HEK293 (cell line): Measurements from ENCODE around the gene PBX2.
A peak's percentile ranks its signal among the peaks of the same experiment; 100 is the strongest.

Experiments used
- CTCF ChIA-PET: fragments of 350-600 bp; formaldehyde crosslinking; extraction: SDS; loops from one replicate; lab custom pipeline; 2021; ENCODE audit warnings: antibody characterized with exemption; lab: Yijun Ruan, JAX
- POLR2A ChIA-PET: fragments of 300-600 bp; formaldehyde crosslinking; extraction: SDS; loops from one replicate; lab custom pipeline; 2020; ENCODE audit warnings: antibody characterized with exemption, inconsistent platforms; lab: Yijun Ruan, JAX
- H3K27ac ChIP-seq: fragments of 200-500 bp; sonication (Bioruptor generic); 2 replicates; pipeline ENCODE4 v1.5.1; 2014; ENCODE audit warnings: low read depth, low read length, control low read depth, inconsistent platforms; ENCODE audit errors: extremely low read depth
- H3K36me3 ChIP-seq, 2 experiments: fragments of 200-500 bp in 1 of 2; sonication (Bioruptor generic) in 1 of 2; 1 replicate in 1 of 2; 2 replicates in 1 of 2; pipeline ENCODE4 v1.5.1; 2014 to 2017; ENCODE audit warnings: inconsistent platforms in 2 of 2, low read length in 2 of 2; ENCODE audit not compliant: control insufficient read depth in 2 of 2, insufficient read depth in 1 of 2
- H3K4me1 ChIP-seq: fragments of 200-500 bp; sonication (Bioruptor generic); 2 replicates; pipeline ENCODE4 v1.5.1; 2014; ENCODE audit warnings: mild to moderate bottlenecking, low read length, inconsistent platforms; ENCODE audit not compliant: control insufficient read depth, insufficient read depth
- H3K4me3 ChIP-seq: 2 replicates; pipeline ENCODE4 v1.5.1; 2011; ENCODE audit warnings: low read depth, mild to moderate bottlenecking, control low read depth, low read length, moderate library complexity
- H3K9me3 ChIP-seq: fragments of 200-500 bp; sonication (Bioruptor generic); 2 replicates; pipeline ENCODE4 v1.5.1; 2014; ENCODE audit warnings: low read depth, low read length, inconsistent platforms; ENCODE audit not compliant: control insufficient read depth, insufficient read depth
- GLIS2 ChIP-seq: fragments of 450-650 bp; formaldehyde crosslinking; IDR thresholded peaks from 2 replicates; pipeline ENCODE4 v1.5.1; 2016; ENCODE audit warnings: missing biosample characterization, missing genetic modification characterization
- IKZF3 ChIP-seq: fragments of 450-650 bp; IDR thresholded peaks from 2 replicates; pipeline ENCODE4 v1.5.0; 2018; ENCODE audit warnings: missing biosample characterization, mild to moderate bottlenecking, missing genetic modification characterization, moderate library complexity
- KLF7 ChIP-seq: fragments of 450-650 bp; formaldehyde crosslinking; IDR thresholded peaks from 2 replicates; pipeline ENCODE4 v1.5.1; 2016; ENCODE audit warnings: missing biosample characterization, missing genetic modification characterization, borderline replicate concordance
- KLF9 ChIP-seq: fragments of 450-650 bp; formaldehyde crosslinking; IDR thresholded peaks from 2 replicates; pipeline ENCODE4 v1.5.1; 2016; ENCODE audit warnings: missing biosample characterization, missing genetic modification characterization, low read depth
- PATZ1 ChIP-seq: fragments of 450-650 bp; formaldehyde crosslinking; IDR thresholded peaks from 2 replicates; pipeline ENCODE4 v1.5.1; 2016; ENCODE audit warnings: missing biosample characterization, missing genetic modification characterization
- RBAK ChIP-seq: fragments of 450-650 bp; formaldehyde crosslinking; IDR thresholded peaks from 2 replicates; pipeline ENCODE4 v1.5.1; 2016; ENCODE audit warnings: missing biosample characterization, missing genetic modification characterization
- SCRT2 ChIP-seq: fragments of 450-650 bp; formaldehyde crosslinking; IDR thresholded peaks from 2 replicates; pipeline ENCODE4 v1.5.1; 2016; ENCODE audit warnings: missing biosample characterization, missing genetic modification characterization
- YY2 ChIP-seq: fragments of 450-650 bp; formaldehyde crosslinking; IDR thresholded peaks from 2 replicates; pipeline ENCODE4 v1.5.1; 2016; ENCODE audit warnings: missing biosample characterization, missing genetic modification characterization
- ZBTB1 ChIP-seq: fragments of 450-650 bp; formaldehyde crosslinking; IDR thresholded peaks from 2 replicates; pipeline ENCODE4 v1.5.1; 2016; ENCODE audit warnings: missing biosample characterization, missing genetic modification characterization
- ZBTB26 ChIP-seq: fragments of 450-650 bp; formaldehyde crosslinking; optimal IDR thresholded peaks from 2 replicates; pipeline ENCODE3; 2016; ENCODE audit warnings: missing biosample characterization, mild to moderate bottlenecking, missing genetic modification characterization
- ZFHX2 ChIP-seq: fragments of 450-650 bp; formaldehyde crosslinking; conservative IDR thresholded peaks from 2 replicates; pipeline ENCODE4 v1.5.1; 2016; ENCODE audit warnings: missing biosample characterization, missing genetic modification characterization
- ZNF10 ChIP-seq: fragments of 450-650 bp; formaldehyde crosslinking; IDR thresholded peaks from 2 replicates; pipeline ENCODE4 v1.5.1; 2017; ENCODE audit warnings: missing biosample characterization, missing genetic modification characterization
- ZNF121 ChIP-seq: fragments of 450-650 bp; formaldehyde crosslinking; IDR thresholded peaks from 2 replicates; pipeline ENCODE4 v1.5.1; 2016; ENCODE audit warnings: missing biosample characterization, missing genetic modification characterization
- ZNF223 ChIP-seq: fragments of 450-650 bp; formaldehyde crosslinking; IDR thresholded peaks from 2 replicates; pipeline ENCODE4 v1.5.1; 2016; ENCODE audit warnings: missing biosample characterization, missing genetic modification characterization
- ZNF248 ChIP-seq: fragments of 450-650 bp; formaldehyde crosslinking; IDR thresholded peaks from 2 replicates; pipeline ENCODE4 v1.5.1; 2017; ENCODE audit warnings: missing biosample characterization, missing genetic modification characterization
- ZNF341 ChIP-seq: fragments of 450-650 bp; formaldehyde crosslinking; IDR thresholded peaks from 2 replicates; pipeline ENCODE4; 2016; ENCODE audit warnings: low read depth, missing biosample characterization, missing genetic modification characterization
- ZNF366 ChIP-seq: fragments of 450-650 bp; formaldehyde crosslinking; conservative IDR thresholded peaks from 2 replicates; pipeline ENCODE4 v1.5.1; 2016; ENCODE audit warnings: missing biosample characterization, missing genetic modification characterization
- ZNF37A ChIP-seq: fragments of 450-650 bp; IDR thresholded peaks from 2 replicates; pipeline ENCODE4 v1.5.1; 2018; ENCODE audit warnings: missing biosample characterization, missing genetic modification characterization
- ZNF391 ChIP-seq: fragments of 450-650 bp; formaldehyde crosslinking; IDR thresholded peaks from 2 replicates; pipeline ENCODE4 v1.5.1; 2016; ENCODE audit warnings: low read depth, missing biosample characterization, missing genetic modification characterization, borderline replicate concordance
- ZNF394 ChIP-seq: fragments of 450-650 bp; formaldehyde crosslinking; IDR thresholded peaks from 2 replicates; pipeline ENCODE4 v1.5.1; 2016; ENCODE audit warnings: missing biosample characterization, missing genetic modification characterization, mild to moderate bottlenecking, moderate library complexity, borderline replicate concordance
- ZNF530 ChIP-seq: fragments of 450-650 bp; formaldehyde crosslinking; IDR thresholded peaks from 2 replicates; pipeline ENCODE4 v1.5.1; 2016; ENCODE audit warnings: low read depth, missing biosample characterization, missing genetic modification characterization
- ZNF623 ChIP-seq: fragments of 450-650 bp; formaldehyde crosslinking; IDR thresholded peaks from 2 replicates; pipeline ENCODE4 v1.5.1; 2016; ENCODE audit warnings: missing biosample characterization, missing genetic modification characterization
- ZNF624 ChIP-seq: fragments of 450-650 bp; formaldehyde crosslinking; IDR thresholded peaks from 2 replicates; pipeline ENCODE4 v1.5.1; 2017; ENCODE audit warnings: missing biosample characterization, missing genetic modification characterization
- ZNF626 ChIP-seq: fragments of 450-650 bp; sonication (Bioruptor Pico); formaldehyde crosslinking; IDR thresholded peaks from 2 replicates; pipeline ENCODE4 v1.5.1; 2018; ENCODE audit warnings: missing biosample characterization, missing genetic modification characterization, inconsistent platforms
- ZNF645 ChIP-seq: fragments of 450-650 bp; formaldehyde crosslinking; IDR thresholded peaks from 2 replicates; pipeline ENCODE4; 2016; ENCODE audit warnings: missing biosample characterization, missing genetic modification characterization
- ZNF660 ChIP-seq: fragments of 450-650 bp; IDR thresholded peaks from 2 replicates; pipeline ENCODE4 v1.5.1; 2018; ENCODE audit warnings: missing biosample characterization, mild to moderate bottlenecking, missing genetic modification characterization
- ZNF677 ChIP-seq: fragments of 450-650 bp; IDR thresholded peaks from 2 replicates; pipeline ENCODE4 v1.5.0; 2018; ENCODE audit warnings: missing biosample characterization, mild to moderate bottlenecking, missing genetic modification characterization, moderate library complexity
- ZNF837 ChIP-seq: fragments of 450-650 bp; formaldehyde crosslinking; IDR thresholded peaks from 2 replicates; pipeline ENCODE4 v1.5.1; 2016; ENCODE audit warnings: missing biosample characterization, missing genetic modification characterization
- ZNF843 ChIP-seq: fragments of 450-650 bp; formaldehyde crosslinking; IDR thresholded peaks from 2 replicates; pipeline ENCODE4 v1.5.1; 2016; ENCODE audit warnings: missing biosample characterization, missing genetic modification characterization
- TF ChIP-seq, protein P1 (sequence below): fragments of 450-650 bp; formaldehyde crosslinking; IDR thresholded peaks from 2 replicates; pipeline ENCODE4 v1.5.1; 2016; ENCODE audit warnings: missing biosample characterization, missing genetic modification characterization
- TF ChIP-seq, protein P2 (sequence below): sonication (generic); formaldehyde crosslinking; IDR thresholded peaks from 2 replicates; pipeline ENCODE4 v1.8.1; 2022; ENCODE audit warnings: mild to moderate bottlenecking, moderate library complexity, missing genetic modification reagents

The PBX2 gene

DNA sequence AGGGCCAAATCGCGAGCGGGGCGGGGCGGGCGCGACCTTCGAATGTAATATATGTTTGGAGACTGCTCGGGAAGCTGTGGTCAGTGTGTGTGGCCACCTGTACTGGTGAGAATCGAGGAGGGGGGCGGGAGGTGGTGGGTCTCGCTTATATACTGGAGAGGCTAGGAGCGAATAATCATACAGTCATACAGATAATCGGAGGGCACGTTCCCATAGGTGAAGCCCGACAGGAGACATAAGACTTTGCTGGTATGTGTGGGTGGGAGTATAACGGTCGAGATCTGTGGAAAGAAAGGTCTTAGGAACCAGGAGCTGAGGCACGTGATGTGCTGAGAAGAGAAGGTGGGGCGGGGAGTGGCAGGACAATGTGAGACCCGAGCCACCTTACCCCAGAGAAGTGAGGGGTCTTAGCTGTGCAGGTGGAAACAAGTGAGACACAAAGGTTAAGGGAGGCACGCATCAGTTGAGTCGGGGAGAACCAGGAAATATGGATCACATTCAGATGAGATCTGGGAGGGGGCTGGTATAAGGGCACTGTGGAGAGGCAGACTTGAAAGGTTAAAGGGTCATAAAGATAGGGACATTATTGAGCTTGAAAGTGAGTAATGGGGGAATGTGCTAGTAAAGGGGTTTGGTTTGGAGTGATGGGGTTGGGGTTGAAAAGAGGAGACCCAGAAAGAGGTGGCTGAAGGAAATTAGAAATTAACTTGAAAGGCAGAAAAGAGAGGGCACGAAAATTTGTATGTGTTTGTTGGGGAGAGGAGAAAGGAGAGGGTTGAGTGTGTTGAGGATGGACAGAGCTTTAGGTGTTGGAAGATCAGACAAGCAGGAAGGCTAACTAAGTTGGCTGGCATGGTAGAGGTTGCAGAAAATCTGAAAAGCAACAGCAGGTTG lies 11.2 kb downstream of the PBX2 start:
- POLR2A ChIA-PET, result interaction anchor here (0.5 to 1.6 kb wide), 9 partner anchors 10 to 792 kb away, joined by 3 to 10 read pairs (median 5); partner anchors contain the start of genes HSPA1B and PBX2
- no peaks in the 10 kb centered on the region for H3K9me3 ChIP-seq
- peaks cover 0 to 47% of the 10 kb centered on the region in 2 experiments; a peak in 2 of 3 replicates for H3K36me3 ChIP-seq
- no peak overlapping the region; the same call in 1 of the 2 replicates for H3K27ac ChIP-seq
- H3K4me3 ChIP-seq, result peak overlapping the region; percentile 68
- CTCF ChIA-PET, result interaction anchor here (0.6 to 1.6 kb wide), 4 partner anchors 15 to 235 kb away, joined by 3 to 9 read pairs (median 4); no protein-coding TSS in a partner anchor
- peaks cover 14% of the 10 kb centered on the region for H3K4me1 ChIP-seq
- peak; percentile 73 for TF ChIP-seq ZFHX2
- no peak for TF ChIP-seq RBAK (tag by site-specific recombination)
- TF ChIP-seq ZNF248 (tag by site-specific recombination), result no peak
- TF ChIP-seq ZNF10 (tag by site-specific recombination), result no peak
- peak; percentile 73; the same call in 1 of the 2 replicates for TF ChIP-seq ZNF391 (tag by site-specific recombination)
- peak; percentile 49; the same call in 1 of the 2 replicates for TF ChIP-seq KLF9
- TF ChIP-seq ZNF837 (tag by site-specific recombination), result no peak
- TF ChIP-seq ZNF37A (tag by site-specific recombination), result no peak
- no peak for TF ChIP-seq ZNF623
- no peak for TF ChIP-seq ZNF121 (tag by site-specific recombination)
- TF ChIP-seq ZNF843 (tag by site-specific recombination), result no peak
- no peak for TF ChIP-seq ZNF677 (tag by site-specific recombination)
- TF ChIP-seq SCRT2, result peak; percentile 61
- TF ChIP-seq, protein P1, sequence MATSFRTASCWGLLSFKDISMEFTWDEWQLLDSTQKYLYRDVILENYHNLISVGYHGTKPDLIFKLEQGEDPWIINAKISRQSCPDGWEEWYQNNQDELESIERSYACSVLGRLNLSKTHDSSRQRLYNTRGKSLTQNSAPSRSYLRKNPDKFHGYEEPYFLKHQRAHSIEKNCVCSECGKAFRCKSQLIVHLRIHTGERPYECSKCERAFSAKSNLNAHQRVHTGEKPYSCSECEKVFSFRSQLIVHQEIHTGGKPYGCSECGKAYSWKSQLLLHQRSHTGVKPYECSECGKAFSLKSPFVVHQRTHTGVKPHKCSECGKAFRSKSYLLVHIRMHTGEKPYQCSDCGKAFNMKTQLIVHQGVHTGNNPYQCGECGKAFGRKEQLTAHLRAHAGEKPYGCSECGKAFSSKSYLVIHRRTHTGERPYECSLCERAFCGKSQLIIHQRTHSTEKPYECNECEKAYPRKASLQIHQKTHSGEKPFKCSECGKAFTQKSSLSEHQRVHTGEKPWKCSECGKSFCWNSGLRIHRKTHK (tag by site-specific recombination), result no peak
- TF ChIP-seq ZNF341 (tag by site-specific recombination), result 0 out of 2 replicates have a peak, but pooled peaks have one; percentile 18
- TF ChIP-seq ZNF530 (tag by site-specific recombination), result no peak
- TF ChIP-seq ZNF394 (tag by site-specific recombination), result no peak; the same call in 1 of the 2 replicates
- TF ChIP-seq ZNF223, result no peak
- TF ChIP-seq ZBTB26 (tag by site-specific recombination), result peak; percentile 23
- TF ChIP-seq ZNF626, result no peak
- TF ChIP-seq ZNF660, result no peak
- peak; percentile 23; the same call in 1 of the 2 replicates for TF ChIP-seq KLF7 (tag by site-specific recombination)
- TF ChIP-seq, protein P2, sequence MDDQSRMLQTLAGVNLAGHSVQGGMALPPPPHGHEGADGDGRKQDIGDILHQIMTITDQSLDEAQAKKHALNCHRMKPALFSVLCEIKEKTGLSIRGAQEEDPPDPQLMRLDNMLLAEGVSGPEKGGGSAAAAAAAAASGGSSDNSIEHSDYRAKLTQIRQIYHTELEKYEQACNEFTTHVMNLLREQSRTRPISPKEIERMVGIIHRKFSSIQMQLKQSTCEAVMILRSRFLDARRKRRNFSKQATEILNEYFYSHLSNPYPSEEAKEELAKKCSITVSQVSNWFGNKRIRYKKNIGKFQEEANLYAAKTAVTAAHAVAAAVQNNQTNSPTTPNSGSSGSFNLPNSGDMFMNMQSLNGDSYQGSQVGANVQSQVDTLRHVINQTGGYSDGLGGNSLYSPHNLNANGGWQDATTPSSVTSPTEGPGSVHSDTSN (CRISPR knock-in tag), result no peak
- peak; percentile 81 for TF ChIP-seq GLIS2 (tag by site-specific recombination)
- no peak for TF ChIP-seq ZNF645 (tag by site-specific recombination)
- no peak for TF ChIP-seq ZNF366 (tag by site-specific recombination)
- TF ChIP-seq PATZ1 (tag by site-specific recombination), result 0 out of 2 replicates have a peak, but pooled peaks have one; percentile 57
- no peak for TF ChIP-seq ZNF624 (tag by site-specific recombination)
- no peak for TF ChIP-seq YY2
- TF ChIP-seq IKZF3 (tag by site-specific recombination), result no peak
- TF ChIP-seq ZBTB1 (tag by site-specific recombination), result no peak
